Glutamatergic neuron (in vitro differentiated cells): ENCODE results near the gene RAPGEF1. TPM values are rescaled to one million over a fixed set of nuclear protein-coding genes. Genes with fewer than 3 reads are reported as not detected.
"Not testable (repeated sequence)": the region's sequence is repeated elsewhere in the genome, so short reads cannot be mapped to it uniquely, and the experiment has no call there.

Source experiments
- DNase-seq: peaks from one replicate; pipeline ENCODE4 v3.0.0; 2022
- H3K27ac Mint-ChIP-seq: one replicate; pipeline ENCODE4 v1.8.0; 2020; ENCODE audit warnings: mild to moderate bottlenecking, mixed read lengths, inconsistent platforms; ENCODE audit not compliant: unreplicated experiment
- H3K27me3 Mint-ChIP-seq: one replicate; pipeline ENCODE4 v1.8.0; 2020; ENCODE audit warnings: mild to moderate bottlenecking, moderate library complexity, mixed read lengths, inconsistent platforms; ENCODE audit not compliant: unreplicated experiment
- H3K36me3 Mint-ChIP-seq: one replicate; pipeline ENCODE4 v1.8.0; 2020; ENCODE audit warnings: mild to moderate bottlenecking, mixed read lengths, inconsistent platforms; ENCODE audit not compliant: unreplicated experiment
- H3K4me1 Mint-ChIP-seq: one replicate; pipeline ENCODE4 v1.8.0; 2020; ENCODE audit warnings: mild to moderate bottlenecking, low read depth, mixed read lengths, inconsistent platforms; ENCODE audit not compliant: unreplicated experiment
- H3K4me3 Mint-ChIP-seq: one replicate; pipeline ENCODE4 v1.8.0; 2020; ENCODE audit warnings: mild to moderate bottlenecking, mixed read lengths, inconsistent platforms; ENCODE audit not compliant: unreplicated experiment
- H3K9me3 Mint-ChIP-seq: one replicate; pipeline ENCODE4 v1.8.0; 2020; ENCODE audit warnings: mild to moderate bottlenecking, moderate library complexity, mixed read lengths, inconsistent platforms; ENCODE audit not compliant: unreplicated experiment
- total RNA-seq: library from RNA; stranded (reverse); fragmentation: NEBNext Ultra II Directional; extraction: Animal tissue kit (Norgen Biotek cat#: 25700); gene quantifications from one replicate; pipeline ENCODE4 v1.2.1, GENCODE V29; 2021; ENCODE audit not compliant: unreplicated experiment
- TF ChIP-seq, protein P1 (sequence below): fragments of 200-600 bp; sonication (generic); IDR thresholded peaks from one replicate; pipeline ENCODE4 v1.5.0; 2021; ENCODE audit not compliant: partially characterized antibody, unreplicated experiment

The RAPGEF1 gene
- total RNA-seq, 1 donor from 2014 or later = 319 TPM

DNA sequence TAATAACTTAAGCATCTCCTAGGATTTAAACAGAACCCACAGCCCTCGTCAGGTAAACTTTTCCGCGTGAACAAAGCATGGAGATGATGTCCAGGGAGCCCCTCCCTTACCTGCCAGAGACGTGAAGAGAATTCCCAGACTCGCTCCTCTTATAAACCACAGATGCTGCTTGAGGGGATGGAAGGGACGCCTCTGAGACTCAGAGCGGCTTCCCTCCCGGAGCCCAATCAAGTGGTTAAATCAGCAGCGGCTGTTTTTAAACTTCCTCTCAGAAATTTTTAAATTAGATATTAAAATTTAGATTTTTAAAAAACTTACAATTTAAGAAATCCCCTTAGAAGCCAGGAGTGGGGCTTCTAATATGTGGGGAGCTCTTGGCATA, 71.8 kb downstream of the RAPGEF1 start:
- Mint-ChIP-seq H3K4me1 (peaks cover 47% of the 10 kb centered on the region), H3K27ac (no peak overlapping the region), H3K4me3 (no peak overlapping the region), H3K9me3 (peaks cover 10% of the 10 kb centered on the region), H3K27me3 (peaks cover 2% of the 10 kb centered on the region), H3K36me3 (peaks cover 17% of the 10 kb centered on the region)
- no peak for DNase-seq
- TF ChIP-seq, protein P1, sequence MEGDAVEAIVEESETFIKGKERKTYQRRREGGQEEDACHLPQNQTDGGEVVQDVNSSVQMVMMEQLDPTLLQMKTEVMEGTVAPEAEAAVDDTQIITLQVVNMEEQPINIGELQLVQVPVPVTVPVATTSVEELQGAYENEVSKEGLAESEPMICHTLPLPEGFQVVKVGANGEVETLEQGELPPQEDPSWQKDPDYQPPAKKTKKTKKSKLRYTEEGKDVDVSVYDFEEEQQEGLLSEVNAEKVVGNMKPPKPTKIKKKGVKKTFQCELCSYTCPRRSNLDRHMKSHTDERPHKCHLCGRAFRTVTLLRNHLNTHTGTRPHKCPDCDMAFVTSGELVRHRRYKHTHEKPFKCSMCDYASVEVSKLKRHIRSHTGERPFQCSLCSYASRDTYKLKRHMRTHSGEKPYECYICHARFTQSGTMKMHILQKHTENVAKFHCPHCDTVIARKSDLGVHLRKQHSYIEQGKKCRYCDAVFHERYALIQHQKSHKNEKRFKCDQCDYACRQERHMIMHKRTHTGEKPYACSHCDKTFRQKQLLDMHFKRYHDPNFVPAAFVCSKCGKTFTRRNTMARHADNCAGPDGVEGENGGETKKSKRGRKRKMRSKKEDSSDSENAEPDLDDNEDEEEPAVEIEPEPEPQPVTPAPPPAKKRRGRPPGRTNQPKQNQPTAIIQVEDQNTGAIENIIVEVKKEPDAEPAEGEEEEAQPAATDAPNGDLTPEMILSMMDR = no peak

DNA sequence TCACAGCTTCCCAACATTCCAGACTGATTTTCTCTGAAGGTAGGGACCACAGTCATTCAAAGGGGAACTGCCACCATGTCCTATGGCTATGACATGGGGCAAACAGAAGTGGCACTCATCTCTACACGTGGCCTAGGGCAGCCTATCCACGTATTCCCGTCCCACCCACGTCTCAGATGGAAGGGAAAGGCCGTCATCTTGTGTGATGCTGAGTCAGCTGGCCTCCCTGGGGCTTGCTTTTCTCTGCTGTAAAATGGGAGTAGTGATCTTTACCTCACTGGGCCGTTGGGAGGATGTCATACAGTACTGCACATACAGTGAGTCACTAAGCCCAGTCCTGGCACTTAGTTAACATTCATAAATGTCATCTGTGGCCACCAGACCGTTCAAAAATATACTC, 72.3 kb downstream of the RAPGEF1 start:
- peaks cover 13% of the 10 kb centered on the region for H3K9me3 Mint-ChIP-seq
- H3K27me3 Mint-ChIP-seq = peaks cover 2% of the 10 kb centered on the region
- no peak overlapping the region for H3K4me3 Mint-ChIP-seq
- no peak overlapping the region for H3K27ac Mint-ChIP-seq
- peaks cover 46% of the 10 kb centered on the region for H3K4me1 Mint-ChIP-seq
- TF ChIP-seq, protein P1 = no peak
- peaks cover 17% of the 10 kb centered on the region for H3K36me3 Mint-ChIP-seq
- no peak for DNase-seq

DNA sequence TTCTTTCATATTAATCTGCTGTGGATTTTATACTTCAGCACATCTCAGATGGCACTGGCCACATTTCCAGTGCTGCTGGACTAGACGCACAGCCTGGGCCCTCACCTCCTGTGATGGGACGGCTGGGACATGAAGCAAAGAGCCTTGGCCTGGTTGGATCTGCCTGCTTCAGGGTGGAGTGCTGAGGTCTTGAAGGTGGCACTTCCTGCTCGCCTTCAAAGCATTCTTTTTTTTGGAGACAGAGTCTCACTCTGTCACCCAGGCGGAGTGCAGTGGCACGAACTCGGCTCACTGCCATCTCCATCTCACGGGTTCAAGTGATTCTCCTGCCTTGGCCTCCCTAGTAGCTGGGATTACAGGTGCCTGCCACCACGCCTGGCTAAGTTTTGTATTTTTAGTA, 73.1 kb downstream of the RAPGEF1 start:
- Mint-ChIP-seq H3K4me1 (peaks cover 50% of the 10 kb centered on the region), H3K9me3 (peaks cover 15% of the 10 kb centered on the region), H3K4me3 (no peak overlapping the region), H3K36me3 (peaks cover 17% of the 10 kb centered on the region), H3K27ac (no peak overlapping the region), H3K27me3 (peaks cover 2% of the 10 kb centered on the region)
- no peak for DNase-seq
- TF ChIP-seq, protein P1 = no peak

DNA sequence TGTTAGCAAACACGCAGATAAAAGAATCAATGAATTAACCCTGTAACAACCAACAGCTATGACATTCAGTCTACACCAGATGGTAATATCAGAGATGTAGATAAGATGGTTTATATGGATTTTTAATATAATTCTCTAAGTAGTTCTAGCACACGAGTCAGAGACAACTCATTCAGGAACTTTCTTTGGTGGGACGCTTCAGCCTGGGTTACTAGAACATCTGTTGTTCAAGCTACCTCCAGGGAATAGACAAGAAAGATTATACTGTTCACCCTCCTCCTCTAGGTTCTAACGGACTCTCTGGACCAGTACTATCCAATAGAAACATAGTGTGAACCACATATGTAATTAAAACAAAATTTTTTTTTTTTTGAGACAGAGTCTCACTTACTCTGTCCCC, 73.8 kb downstream of the RAPGEF1 start:
- H3K36me3 Mint-ChIP-seq = peaks cover 17% of the 10 kb centered on the region
- DNase-seq = no peak
- TF ChIP-seq, protein P1 = no peak
- H3K4me1 Mint-ChIP-seq = peaks cover 46% of the 10 kb centered on the region
- H3K27ac Mint-ChIP-seq = no peak overlapping the region
- H3K9me3 Mint-ChIP-seq = peaks cover 16% of the 10 kb centered on the region
- H3K4me3 Mint-ChIP-seq = no peak overlapping the region
- peaks cover 3% of the 10 kb centered on the region for H3K27me3 Mint-ChIP-seq

DNA sequence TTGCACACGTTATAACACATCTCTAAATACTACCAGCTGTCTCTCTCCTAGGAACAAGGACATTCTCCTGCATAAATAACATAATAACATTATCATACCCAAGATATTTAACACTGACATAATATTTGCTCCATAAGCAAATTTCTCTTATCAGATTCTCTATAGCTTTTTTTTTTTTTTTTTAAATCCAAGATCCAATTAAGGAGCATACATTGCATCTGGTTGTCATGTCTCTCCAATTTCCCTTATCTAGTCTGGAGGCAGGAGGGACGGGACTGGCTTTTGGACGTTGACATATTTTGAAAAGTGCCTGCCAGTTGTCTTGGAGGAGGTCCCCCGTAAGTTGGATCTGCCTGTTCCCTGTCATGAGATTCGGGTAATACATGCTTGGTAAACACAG, 76.6 kb downstream of the RAPGEF1 start:
- H3K9me3 Mint-ChIP-seq = peaks cover 13% of the 10 kb centered on the region
- DNase-seq = no peak
- H3K27me3 Mint-ChIP-seq = peaks cover 1% of the 10 kb centered on the region
- H3K4me1 Mint-ChIP-seq = peaks cover 42% of the 10 kb centered on the region
- TF ChIP-seq, protein P1 = no peak
- peak overlapping the region; percentile 50 for H3K27ac Mint-ChIP-seq
- H3K36me3 Mint-ChIP-seq = peaks cover 17% of the 10 kb centered on the region
- H3K4me3 Mint-ChIP-seq = no peak overlapping the region

DNA sequence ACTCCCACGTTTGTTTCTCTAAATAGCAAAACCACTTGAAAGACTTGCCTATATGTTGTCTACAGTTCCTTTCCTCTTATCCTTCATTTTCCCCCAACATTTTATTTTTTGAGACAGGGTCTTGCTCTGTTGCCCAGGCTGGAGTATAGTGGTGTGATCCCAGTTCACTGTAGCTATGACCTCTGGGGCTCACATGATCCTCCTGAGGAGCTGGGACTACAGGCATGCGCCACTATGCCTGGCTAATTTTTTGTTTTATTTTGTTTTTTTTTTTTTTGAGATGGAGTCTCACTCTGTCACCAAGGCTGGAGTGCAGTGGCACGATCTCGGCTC, 77.6 kb downstream of the RAPGEF1 start:
- H3K4me3 Mint-ChIP-seq, DNase-seq, H3K27me3 Mint-ChIP-seq: not testable (repeated sequence)
- Mint-ChIP-seq H3K36me3 (peaks cover 17% of the 10 kb centered on the region), H3K27ac (peak overlapping the region; percentile 64), H3K4me1 (peaks cover 43% of the 10 kb centered on the region), H3K9me3 (peaks cover 13% of the 10 kb centered on the region)
